NCI-H1048 (cell line): ENCODE data around the gene KLF11.
"Not testable (repeated sequence)": the region's sequence is repeated elsewhere in the genome, so short reads cannot be mapped to it uniquely, and the experiment has no call there.

ENCODE experiments used
- DNase-seq: peaks from one replicate; lab custom pipeline; 2025; lab: John Stamatoyannopoulos, UW

Gene KLF11

DNA sequence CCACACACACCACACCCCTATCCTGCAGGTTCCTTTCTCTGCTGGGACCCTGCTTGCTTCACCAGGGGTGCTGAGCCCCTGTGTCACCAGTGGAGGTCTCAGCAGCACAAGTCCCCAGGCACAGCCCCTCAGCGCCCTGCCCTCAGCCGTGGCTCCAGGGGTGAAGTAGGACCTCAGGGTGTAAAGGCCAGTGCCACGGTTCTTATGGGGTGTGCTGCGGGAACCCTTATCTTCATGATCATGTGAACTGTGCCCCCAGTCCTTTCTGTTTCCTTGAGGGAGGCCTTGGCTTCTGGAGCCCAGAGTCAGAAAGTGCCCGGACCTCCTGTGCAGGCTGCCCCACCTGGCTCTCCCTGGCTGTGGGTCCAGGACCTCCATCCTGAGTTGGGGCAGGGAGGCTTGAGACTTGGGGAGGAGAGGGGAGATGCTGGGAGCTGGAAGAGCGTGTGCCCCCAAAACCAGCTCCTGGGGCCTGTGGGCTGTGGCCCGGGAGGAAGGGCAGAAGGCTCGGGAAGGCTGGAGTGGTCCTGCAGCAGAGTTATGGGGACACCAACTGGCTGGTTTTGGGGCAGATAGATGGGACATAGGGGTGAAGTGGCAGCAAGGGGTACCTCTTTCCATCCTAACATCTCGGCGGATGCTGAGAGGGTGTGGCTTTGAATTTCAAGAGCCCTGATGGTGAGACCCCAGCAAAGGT is 20.2 kb upstream of the KLF11 start:
- no peak for DNase-seq

DNA sequence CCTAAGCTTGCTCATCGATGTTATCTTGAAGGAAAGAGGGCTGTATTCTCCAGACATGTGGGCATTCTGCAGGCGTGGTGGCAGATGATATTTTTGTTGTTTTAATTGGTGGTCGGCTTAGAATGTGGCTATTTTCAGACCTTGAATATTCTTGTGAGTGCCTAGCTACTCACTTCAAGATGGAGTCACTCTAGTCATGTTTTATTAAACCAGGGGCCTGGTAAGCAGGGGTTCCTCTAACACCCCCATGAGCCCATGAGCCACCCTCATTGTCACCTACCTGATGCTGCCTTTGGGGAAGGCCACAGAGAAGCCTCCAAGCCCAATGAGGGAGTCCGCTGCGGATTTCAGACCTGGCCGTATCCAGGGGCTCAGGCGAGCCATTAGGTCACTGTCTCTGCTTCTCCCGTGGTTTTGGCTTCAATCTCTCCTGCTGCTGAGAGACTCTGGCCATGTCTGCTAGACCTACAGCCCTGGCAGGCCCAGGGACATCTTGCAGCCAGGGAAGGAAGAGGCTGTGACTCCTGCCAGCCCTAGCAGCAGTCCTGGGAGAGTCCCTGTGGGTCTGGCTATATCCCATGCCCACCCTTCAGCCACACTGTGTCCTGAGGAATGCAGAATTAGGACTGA is 16.3 kb upstream of the KLF11 start:
- DNase-seq: no peak

DNA sequence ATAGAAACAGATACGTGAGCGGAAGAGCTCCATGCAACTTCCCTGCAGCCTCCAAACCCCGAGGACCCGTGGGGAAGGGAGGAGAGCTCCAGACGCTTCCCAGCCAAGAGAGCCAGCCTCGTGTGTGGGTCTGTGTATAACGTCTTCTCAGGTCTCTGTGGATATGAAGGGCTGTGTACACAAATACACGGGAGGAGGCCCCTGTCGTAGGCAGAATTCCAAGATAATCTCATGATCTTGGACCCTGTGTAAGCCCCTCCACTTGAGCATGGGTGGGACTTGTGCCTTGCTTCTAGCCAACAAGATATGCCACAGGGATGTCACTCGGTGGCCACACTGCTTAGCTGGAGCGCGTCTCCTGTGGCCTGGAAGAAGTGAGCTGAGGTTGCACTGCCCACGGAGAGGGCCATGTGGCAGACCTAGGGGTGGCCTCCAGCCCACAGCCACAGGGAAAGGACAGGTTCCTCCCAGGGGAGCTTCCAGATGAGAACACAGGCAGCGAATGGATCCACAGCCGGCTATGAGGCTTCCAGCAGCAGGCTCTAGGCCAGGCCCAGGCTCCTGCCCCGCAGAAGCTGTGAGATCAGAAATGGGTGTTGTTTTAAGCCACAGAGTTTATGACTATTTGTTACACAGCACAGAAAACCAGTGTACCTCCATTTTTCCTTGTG is 15.6 kb upstream of the KLF11 start:
- no peak for DNase-seq

- DNase-seq: no peak
Measured at GRCh38 chr2:10028407-10028987, 14.9 kb upstream of the KLF11 start.

DNA sequence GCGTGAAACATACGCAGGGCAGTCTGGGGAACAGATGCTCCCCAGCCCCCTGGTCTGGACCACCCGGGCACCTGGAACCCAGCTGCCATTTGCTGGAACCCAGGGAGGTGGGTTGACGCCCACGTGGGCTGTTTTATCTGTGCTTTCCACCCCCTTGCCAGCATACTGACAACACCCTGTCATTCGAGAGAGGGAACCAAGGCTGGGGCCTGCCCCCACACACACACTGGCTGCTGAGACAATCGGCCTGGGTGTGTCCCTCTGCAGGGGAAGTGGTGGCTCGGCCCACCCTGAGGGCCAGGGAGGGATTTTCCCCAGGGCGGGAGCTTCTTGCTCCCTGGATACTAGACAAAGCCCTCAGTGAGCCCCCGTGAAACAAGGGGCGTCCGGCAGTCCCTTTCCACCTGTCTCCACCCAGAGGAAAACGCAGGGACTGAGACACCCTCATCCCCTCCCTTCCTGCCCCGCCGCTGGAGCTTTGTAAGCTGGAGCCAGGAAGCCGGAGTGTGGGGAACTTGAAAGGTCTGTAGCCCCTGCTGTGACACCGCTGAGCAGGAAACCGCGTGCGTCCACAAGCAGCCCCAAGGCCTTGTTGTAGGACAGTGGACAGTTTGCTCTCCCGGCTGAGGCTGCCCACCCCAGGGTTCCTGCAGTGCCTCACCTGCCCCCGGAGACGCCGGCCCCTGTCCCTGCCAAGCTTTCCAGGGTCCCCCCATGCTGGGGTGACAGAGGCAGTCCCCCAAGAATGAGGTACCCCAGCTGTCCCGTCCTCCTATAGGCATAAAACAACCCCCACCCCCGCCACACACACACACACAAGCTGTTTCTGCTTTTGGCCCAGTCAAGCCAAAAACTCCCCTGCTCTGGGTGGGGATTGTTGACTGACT is 14.1 kb upstream of the KLF11 start:
- no peak for DNase-seq

- no peak for DNase-seq
Measured at GRCh38 chr2:10029875-10030223, 13.5 kb upstream of the KLF11 start.

DNA sequence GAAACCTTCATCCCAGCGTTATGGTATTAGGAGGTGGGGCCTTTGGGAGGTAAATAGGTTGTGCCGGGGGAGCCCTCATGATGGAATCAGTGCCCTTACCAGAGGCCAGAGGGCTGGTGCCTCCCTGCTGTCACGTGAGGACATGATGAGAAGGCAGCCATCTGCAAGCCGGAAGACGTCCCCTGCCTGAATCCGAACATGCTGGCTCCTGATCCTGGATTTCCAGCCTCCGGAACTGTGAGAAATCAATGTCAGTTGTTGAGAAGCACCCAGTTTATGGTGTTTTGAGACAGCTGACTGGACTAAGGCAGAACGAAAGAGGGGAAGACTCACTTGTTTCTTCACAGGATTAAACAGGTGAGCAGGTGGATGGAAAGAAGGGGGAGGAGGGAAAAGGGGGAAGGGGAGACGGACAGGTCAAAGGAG is 13.0 kb upstream of the KLF11 start:
- DNase-seq: no peak

DNA sequence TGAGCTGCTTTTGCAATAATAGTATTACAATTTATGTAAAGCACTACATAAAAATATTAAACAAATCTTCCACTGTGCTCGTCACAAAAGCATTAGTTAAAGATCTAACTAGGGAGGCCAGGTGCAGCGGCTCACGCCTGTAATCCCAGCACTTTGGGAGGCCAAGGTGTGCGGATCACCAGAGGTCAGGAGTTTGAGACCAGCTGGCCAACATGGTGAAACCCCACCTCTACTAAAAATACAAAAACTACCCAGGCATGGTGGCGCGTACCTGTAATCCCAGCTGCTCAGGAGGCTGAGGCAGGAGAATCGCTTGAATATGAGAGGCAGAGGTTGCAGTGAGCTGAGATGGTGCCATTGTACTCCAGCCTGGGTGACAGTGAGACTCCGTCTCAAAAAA is 12.6 kb upstream of the KLF11 start:
- not testable (repeated sequence) for DNase-seq

DNA sequence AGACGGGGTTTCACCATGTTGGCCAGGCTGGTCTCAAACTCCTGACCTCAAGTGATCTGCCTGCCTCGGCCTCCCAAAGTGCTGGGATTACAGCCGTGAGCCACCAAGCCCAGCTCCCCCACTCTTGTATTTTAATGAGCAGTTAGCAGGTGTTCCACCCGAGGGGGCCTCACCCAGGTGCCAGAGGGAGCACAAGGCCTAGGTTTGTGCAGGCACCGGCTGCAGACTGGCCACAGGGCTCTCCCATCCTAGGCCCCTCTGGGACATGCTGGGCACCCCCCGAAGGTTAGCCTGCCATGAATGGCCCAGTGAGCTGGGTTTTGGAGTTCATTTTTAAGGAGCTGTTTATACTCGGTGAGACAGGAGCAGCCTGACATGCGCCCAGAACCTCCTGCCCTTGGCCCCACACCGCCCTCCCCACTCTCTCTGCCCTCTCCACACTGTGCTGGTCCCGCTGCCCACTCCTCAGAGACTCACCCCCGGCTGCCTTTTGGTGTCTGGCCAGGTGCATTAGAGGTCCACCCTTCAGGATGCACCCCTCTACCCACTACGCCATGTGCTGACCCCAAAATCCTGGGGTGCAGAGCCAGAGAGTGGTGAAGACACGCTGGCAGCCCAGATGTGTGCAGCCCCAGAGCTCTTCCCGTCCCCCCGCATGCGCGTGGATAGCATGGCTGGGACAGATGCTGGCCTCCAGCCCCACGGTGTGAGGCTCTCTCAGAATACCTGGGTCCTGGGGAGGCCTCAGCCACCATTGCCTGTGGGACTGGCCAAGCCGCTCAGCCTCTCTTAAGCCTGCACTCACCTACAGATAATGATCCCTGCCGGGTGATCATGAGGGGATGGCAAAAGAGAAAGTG is 11.2 kb upstream of the KLF11 start:
- no peak for DNase-seq

DNA sequence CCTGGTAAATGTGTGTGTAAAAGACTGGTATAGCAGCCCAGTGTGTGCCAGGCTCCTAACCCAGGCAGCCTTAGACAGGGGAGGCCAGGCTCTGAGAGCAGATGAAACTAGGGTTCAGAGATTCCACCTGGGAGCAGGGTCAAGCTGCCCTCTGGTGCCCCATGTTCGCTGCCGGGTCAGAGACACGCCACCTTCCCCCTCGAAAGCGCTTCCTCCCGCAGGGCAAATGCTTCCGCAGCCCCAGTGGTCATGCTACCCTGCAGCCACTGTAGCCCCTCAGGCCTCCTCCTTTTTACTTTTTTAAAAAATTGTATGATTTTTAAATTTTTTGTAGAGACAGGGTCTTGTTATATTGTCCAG is 10.6 kb upstream of the KLF11 start:
- DNase-seq: no peak

GRCh38 chr2:10033251-10034006 is 9.9 kb upstream of the KLF11 start:
- DNase-seq: no peak

GRCh38 chr2:10034333-10035052 is 8.9 kb upstream of the KLF11 start:
- no peak for DNase-seq

DNA sequence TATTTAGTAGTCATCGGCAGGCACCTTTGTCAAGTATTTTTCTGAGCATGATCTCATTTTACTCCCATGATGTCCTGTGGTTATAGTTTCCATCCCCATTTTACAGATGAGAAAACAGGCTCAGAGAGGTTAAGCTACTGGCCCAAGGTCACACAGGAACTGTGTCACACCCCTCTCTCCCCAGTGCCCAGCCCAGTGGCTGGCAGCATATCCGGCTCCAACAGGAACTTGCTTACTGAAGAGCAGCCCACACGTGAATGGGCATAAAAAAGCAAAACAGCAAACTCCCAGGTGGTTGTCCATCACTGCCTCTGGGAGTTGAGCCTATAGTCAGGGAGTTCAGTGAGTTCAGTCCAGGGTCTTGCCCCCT is 8.3 kb upstream of the KLF11 start:
- no peak for DNase-seq

DNA sequence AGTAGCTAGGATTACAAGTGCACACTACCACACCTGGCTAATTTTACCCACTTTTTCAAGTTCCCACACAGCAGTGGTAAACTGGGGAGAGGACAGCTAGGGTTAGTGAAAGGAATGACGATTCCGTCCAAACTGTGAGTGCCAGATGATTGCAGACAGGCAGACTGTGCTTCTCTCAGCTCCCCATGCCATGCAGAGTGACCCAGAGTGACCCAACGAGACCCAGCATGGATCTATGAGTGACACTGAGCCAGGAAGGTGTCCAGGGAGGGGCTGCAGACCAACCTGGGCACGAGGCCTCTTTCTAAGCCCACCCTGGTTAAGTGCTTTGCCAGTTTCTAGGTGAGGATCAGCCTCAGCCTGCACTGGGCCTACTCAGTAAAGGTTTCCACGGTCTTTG is 7.7 kb upstream of the KLF11 start:
- DNase-seq: no peak

DNA sequence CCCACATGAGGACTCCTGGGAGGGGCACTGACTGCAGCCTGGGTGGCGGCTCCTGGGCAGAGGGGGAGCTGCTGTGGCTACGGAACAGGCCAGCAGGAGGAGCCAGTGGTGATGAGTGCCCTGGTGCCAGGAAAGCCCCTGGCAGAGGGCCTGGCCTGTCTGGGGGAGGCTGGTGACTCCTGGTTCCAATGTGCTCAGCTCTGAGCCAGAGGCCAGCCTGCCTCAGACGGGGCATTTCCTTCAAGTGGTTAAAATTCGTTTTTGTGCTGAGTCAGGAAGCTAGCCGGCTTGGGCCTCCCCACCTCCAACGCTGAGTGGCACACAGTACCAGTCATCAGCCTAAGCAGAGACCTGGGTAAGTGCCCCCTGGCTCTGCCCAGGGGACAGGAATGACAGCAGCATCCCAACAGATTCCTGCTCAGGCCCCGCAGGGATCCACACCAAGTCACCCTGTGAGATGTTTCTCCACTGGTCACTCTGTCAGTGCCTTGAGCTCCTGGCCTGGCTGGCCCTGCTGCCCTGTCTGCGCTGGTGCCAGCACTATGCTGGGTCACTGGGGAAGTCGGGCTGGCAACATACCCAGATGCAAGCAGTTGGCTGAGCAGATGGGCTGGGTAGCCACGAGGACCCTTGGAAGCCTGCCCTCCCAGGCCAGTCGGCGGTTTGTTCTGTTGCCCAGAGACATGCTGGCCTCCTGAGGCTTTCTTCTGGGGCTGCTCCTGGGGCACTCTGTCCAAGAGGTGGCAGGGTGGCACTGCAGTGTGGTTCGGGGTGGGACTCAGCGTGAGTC is 7.1 kb upstream of the KLF11 start:
- no peak for DNase-seq

DNA sequence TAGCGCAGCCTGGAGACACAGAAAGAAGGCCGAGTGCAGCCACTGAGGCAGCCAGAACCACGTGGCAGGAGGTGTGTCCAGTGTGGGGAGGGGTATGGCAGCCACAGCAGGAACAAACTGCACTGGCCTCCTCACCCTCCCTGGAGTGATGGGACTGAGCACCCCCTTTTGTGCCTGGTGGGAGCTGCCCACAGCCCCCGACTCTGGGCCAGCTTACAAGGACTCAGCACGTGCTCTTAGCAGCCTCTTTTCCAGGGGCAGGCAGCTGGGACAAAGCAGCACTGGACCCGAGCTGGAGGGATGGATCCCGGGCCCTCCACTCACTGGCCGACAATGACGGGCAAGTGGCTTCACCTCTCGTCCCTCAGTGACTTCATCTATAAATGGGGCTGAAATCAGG is 5.2 kb upstream of the KLF11 start:
- DNase-seq: no peak

GRCh38 chr2:10038716-10039115 is 4.6 kb upstream of the KLF11 start:
- DNase-seq: no peak

DNA sequence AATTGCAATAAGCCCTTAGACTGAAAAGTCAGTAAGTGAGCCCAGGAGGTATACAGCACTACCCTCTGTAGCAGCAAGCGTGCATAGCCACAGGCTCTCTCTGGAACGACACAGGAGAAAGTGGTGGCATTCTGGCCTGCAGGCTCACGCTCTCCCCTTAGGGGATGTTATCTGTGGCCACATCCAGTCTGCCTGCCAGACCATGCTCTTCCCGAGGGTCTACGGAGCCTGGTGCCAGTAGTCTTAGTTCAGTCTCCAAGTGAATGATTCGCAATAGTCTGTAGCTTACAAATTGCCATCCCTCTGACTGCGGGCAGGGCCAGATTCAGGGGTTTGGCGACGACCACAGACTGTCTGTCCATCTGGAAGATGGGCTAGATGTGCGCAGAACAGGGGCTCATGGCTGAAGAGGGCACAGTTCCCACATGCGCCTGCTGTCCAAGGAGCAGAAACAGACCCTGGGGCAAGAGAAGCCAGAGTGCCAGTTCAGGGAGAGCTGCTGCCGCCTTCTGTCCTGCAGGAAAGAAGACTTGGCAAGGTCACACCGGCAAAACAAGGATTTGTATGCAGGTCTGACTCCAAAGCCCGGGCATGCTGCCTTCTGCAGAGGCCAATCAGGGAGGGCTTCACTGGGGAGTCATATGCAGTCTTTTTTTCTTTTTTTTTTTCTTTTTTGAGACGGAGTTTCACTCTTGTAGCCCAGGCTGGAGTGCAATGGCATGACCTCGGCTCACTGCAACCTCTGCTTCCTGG is 3.5 kb upstream of the KLF11 start:
- DNase-seq: no peak
